NCI-H446 treated with DMSO at 0.1 percent for 48 hours (cell line): Measurements from ENCODE around the gene PPP1R8.
A peak's percentile ranks its signal among the peaks of the same experiment; 100 is the strongest.
"Not testable (repeated sequence)": the region's sequence is repeated elsewhere in the genome, so short reads cannot be mapped to it uniquely, and the experiment has no call there.

Source experiments
- DNase-seq: peaks from one replicate; lab custom pipeline; 2025; lab: John Stamatoyannopoulos, UW

Gene PPP1R8

DNA sequence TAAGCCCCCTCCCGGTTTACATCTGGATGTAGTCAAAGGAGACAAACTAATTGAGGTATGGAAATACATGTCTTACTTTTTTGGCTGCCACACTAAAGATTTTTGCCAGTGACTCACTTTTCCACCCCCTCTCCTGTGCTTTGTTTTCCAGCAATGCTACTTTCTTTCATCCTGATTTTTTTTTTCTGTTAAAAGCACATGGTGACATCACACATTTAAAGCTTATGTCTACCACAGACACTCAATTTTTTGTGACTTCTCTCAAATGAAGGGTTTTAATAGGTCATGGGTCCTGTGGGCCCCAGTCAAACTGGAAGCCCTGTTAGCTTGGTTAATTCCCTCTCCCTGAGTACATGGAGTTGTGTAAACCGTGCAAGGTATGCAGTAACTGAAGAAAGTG lies 2.2 kb downstream of the PPP1R8 start:
- no peak for DNase-seq

DNA sequence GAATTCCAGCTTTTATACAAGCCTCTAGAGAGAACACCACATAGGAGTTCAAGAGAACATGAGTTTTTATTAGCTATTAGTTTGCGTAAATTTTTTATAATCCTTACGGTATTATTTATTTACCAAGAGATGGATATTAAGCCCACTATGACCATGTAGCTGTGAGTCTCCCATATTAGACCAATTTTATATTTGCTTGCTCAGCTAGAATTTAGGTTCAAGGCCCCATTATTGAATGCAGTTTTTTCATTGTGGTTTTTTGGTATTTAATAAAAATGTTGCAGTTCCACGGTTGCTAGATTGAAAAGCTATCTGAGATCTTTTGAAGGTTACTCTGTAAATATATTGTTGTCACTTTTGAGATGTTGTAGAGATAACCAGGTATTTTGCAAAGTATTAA lies 2.9 kb downstream of the PPP1R8 start:
- no peak for DNase-seq

DNA sequence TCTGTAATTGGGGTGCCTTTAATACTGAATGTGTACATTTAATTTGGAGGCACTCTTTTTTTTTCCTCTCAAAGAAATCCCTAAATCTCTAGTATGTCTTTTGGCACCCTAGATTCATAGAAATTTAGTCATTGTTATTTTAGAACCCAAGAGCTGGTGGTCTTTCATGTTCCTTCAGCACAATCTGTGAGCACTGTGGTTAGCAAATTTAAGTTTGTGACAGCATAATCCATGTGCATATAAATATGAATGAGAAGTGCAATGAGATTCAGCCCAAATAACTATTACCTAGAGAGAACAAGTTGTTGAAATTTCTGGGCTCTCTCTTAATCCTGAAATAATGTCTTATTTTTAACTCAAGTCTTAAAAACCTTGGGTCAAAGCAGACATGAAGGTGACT lies 4.5 kb downstream of the PPP1R8 start:
- DNase-seq = no peak

DNA sequence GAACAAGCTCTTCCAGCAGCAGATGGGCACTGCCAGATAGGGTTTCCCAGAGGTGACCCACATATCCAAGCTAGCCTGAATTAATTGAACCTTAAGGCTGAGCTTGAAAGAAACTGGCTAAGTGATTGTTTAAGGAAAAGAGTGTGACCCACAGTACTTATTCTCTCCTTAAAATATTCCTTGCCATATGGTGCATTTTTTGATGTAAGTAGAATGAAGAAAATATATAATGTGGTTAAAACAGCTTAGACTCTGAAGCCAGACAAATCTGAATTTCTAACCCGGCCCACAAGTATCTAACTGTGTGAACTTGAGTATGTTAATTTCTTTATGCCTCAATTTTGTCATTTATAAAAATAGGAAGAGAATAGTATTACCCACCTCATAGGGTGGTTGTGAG lies 4.9 kb downstream of the PPP1R8 start:
- no peak for DNase-seq

DNA sequence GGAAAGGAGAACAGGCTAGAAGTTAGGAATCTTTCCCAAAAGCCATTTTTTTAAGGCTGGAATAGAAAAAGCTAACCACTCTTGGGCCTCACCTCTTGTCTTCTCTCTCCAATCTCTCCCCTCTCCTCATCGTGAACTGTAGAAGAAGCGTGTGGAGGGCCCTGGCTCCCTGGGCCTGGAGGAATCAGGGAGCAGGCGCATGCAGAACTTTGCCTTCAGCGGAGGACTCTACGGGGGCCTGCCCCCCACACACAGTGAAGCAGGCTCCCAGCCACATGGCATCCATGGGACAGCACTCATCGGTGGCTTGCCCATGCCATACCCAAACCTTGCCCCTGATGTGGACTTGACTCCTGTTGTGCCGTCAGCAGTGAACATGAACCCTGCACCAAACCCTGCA lies 19.4 kb downstream of the PPP1R8 start:
- no peak for DNase-seq

DNA sequence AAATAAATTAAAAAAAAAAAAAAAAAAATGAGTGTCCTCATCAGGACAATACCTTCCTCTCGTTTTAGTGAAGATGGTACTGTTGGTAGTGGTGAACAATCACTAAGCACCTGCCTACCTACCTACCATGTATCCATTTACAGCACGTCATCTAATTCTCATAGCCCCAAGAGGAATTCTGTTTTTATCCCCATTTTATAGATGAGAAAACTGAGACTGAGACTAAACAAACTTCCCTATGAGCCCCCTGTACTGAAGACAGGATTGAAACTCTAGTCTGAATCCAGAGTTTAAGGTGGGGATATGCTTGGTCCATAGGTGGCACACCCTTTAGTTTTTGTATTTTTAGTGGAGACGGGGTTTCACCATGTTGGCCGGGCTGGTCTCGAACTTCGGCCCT lies 24.5 kb downstream of the PPP1R8 start:
- DNase-seq = no peak

DNA sequence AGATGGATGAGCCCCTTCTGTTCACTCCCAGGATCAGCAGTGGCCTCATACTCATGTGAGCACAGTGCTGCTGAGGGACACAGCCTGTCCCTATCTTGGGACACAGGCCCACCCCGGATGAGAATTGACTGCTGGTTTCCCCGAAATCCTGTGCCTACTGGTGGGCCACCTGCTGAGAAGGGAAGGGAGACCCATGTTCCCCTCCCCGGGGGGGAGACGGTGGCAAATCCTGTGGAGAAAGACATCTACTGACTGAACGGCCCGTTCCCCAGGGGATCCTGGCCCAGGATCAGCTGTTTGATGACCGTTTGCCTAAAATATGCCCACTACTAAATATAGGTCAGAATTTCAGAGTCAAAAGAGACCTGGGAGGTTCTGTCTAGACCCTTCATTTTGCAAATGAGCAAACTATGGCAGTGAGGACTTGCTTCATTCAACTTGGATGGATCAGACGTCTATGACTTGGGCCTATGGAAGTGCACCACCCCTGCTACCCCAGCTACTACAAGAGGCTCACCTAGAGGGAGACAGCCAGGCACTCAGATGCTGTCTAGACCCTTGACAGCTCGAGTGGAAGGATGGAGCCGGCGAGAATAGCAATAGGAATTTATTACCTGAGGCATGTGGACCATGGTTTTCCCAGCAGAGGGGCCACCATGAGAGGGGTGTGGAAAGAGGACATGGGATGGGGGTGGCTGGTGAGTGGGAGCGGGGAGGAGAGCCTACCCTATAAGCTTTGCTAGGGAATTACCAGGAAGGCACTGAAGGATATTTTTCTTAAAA lies 26.2 kb downstream of the PPP1R8 start:
- no peak for DNase-seq

DNA sequence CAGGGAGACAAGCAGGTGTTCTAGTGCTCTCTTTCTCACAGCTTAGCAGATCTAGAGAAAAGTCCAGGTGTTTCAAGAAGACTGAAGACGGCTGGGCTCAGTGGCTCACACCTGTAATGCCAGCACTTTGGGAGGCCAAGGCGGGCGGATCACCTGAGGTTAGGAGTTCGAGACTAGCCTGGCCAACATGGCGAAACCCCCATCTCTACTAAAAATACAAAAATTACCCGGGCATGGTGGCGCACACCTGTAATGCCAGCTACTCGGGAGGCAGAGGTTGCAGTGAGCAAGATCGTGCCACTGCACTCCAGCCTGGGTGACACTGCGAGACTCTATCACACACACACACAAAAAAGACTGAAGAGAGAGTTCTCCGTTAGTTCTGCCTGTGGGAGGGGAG lies 27.0 kb downstream of the PPP1R8 start:
- not testable (repeated sequence) for DNase-seq

DNA sequence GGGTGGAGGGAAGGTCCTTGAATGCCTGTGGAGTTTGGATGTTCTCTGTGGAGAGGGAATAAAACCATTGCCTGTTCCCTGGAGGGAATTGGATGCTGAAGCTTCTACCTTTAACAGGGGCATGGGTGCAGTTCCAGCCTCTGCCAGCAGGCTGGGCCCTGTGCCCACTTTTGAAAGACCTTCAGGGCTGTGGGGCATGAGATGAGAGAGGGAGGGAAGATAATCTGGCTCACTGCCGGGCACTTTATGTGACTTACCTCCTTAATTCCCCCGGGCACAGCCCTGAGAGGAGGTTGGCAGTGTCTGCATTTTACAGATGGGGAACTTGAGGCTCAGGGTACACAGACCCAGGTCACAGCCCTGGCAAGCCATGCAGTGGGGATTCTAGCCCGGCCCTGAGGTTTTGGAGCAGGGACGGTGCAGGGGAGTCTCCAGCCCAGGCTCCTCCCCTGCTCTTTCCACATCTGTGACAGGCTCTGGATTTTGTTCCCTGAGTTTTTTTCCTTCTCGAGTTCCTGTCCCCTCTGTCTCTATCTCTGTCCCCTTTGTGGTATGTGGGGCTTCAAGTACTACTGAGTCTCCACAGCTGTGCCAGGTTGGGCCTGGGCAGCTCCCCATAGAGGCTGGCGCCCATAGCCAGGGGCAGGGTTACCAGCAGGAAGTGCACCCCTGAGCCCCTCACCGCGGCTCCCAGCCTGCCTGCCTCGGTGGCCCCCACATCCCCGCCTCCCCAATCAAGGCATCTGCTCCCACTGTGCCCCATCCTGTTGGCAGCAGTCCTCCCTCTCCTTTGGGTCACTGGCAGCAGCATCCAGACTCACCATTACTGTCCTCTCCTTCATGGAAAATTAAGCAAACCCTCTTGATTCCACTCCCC lies 27.7 kb downstream of the PPP1R8 start:
- peak; percentile 68 for DNase-seq

DNA sequence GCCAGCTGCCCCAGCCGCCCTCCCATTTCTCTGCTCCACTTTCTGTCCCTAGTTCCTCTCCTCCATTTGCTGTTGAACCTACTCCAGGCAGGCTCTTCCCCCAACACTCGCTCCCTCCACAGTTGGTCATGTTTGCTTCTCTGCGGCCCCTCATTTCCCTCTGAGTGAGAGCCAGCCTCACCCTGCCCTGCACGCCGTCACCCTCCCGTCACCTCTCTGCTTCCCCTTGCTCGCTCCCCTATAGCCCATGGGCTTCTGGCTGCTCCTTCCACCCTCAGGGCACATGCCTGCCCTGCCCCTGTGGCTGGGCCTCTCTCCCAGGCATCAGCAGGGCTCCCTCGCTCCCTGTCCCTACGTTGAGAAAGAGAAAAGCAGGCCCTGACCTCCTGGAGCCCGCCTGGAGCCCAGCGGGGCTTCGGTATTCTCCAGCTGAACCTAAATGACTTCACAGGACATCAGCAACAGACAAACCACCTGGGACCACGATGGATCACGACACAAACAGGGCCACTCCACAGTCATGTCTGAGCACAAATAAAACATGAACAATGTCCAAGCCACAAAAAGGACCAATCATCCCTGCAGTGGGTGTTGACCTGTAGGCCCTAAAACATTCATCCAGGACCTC lies 28.5 kb downstream of the PPP1R8 start:
- DNase-seq = no peak

DNA sequence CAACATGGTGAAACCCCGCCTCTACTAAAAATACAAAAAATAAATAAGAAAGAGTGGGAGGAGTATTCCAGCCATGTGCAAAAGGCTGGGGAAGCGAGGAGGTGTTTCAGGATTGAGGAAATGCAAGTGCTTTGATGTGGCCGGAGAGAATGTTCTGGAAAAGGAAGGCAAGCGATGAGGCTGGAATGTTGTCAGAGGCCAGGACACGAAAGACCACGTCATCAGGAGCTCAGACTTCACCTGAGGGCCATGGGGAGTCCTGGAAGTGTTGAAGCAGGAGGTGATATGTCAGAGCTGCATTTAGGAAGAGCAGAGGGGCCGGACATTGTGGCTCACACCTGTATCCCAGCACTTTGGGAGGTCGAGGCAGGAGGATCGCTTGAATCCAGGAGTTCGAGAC lies 30.9 kb downstream of the PPP1R8 start:
- no peak for DNase-seq

DNA sequence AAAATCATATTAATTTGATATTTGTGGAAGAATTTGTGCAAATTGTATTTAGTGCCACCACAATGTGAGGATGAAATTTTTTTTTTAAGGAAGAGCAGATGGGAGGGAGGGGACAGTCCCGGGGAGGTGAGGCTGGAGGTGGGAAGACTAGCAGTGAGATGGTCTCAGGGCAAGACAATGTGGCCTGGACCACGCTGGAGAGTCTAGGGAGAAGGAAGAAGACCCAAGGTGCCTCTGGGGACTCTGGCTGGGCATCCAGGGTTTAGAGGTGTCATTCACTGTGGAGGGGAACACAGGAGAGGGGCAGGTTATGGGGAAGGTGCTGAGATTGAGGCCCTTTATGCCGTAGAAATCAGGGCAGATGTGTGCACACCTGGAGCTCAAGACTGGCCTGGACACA lies 31.4 kb downstream of the PPP1R8 start:
- no peak for DNase-seq

DNA sequence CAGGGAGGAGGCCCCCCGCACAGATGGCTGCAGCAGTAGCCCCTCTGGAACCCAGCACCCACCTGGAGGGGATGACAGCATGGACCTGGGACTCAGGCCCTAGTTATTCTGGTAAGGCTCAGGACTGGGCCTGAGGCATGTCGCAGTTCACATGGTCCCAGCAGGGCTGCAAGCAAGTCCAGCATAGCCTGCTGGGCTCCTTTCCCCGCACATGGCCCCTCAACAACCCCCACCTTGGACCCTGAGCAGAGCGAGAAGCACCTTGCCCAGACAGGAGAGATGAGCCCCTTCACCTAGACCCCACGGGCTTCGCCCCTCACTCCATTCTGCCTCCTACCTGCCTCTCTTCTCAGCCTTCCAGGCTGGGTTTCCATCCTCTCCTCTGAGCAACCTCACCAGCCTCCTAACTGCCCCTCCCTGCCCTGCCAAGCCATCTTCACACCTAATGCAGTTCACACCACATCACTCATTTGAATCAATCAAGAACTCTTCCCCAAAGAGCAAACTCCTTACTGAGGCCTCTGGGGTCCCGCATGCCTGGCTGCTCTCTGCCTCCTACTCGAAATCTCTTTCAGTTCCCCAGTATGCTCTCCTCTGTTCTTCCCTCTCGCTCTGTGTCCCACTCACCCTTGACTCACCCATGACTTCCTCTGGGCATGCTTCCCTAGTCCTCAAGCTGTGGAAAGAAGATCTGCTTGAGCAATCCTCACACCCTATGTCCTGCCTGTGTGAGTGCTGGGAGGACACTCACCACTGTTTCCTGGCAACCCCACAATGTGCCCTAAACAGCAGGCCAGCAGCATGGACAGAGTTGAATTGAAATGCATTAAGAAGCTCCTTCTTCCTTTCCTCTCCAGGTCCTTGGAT lies 32.3 kb downstream of the PPP1R8 start:
- DNase-seq = no peak

DNA sequence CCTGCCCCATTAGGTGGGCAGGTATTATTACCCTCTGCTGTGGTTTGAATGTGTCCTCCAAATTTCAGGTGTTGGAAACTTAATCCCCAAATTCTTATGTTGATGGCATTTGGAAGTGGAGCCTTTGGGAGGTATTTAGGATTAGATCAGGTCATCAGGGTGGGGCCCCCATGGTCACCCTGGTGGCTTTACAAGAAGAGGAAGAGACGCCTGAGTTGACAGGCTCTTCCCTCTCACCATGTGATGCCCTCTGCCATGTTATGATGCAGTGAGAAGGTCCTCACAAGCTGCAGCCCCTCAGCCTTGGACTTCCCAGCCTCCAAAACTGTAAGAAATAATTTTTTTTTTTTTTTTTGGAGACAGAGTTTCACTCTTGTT lies 32.9 kb downstream of the PPP1R8 start:
- DNase-seq = no peak

DNA sequence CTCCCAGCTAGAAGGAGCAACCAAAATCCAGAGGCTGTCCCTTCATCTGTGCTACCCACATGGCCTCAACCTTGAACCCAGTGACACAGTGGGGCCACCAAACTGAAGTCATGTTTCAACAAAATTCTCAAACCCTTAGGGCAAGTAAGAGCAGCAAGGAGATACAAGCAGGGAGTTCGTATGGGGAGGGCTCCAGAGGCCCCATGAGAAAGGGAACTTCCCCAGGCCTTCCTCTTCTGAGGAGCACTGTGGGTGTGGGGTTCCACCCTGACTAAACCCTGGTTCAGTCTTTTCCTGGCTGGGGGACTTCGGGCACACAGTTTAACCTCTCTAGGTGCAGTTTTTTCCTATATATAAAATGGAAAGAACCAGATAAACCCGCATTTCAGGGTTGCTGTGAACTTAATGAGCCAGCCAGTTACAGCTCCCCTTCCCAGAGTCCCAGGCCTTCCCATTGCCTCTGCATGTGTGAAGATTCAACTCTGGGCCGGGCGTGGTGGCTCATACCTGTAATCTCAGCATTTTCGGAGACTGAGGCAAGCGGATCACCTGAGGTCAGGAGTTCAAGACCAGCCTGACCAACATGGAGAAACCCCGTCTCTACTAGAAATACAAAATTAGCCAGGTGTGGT lies 33.8 kb downstream of the PPP1R8 start:
- no peak for DNase-seq

DNA sequence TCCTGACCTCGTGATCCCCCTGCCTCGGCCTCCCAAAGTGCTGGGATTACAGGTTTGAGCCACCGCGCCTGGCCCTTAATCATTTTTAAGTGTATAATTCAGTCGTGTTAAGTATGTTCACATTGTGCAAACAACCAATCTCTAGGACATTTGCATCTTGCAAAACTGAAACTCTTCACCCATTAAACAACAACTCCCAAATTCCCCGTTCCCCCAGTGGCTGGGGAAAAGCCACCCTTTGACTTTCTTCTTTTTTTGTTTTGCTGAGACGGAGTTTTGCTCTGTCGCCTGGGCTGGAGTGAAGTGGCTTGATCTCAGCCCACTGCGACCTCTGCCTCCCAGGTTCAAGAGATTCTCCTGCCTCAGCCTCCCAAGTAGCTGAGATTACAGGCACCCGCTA lies 35.2 kb downstream of the PPP1R8 start:
- no peak for DNase-seq

DNA sequence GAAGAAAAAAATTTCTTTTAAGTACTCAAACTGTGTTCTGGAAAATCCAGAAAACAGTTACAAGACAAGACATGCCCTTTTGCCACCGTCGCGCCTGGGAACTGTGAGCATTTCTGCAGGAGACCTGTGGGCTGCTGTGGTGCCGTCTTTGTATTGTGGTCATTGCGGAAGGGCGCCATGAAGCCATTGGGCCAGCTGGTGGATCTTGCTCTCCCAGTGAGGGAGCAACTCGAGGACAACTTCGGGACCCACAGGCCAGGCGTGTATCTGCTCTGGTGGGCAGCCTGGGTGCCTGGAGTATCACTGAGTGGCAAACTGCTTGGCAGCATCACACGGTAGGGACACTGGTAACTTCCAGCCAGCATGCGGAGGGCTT lies 38.0 kb downstream of the PPP1R8 start:
- no peak for DNase-seq

DNA sequence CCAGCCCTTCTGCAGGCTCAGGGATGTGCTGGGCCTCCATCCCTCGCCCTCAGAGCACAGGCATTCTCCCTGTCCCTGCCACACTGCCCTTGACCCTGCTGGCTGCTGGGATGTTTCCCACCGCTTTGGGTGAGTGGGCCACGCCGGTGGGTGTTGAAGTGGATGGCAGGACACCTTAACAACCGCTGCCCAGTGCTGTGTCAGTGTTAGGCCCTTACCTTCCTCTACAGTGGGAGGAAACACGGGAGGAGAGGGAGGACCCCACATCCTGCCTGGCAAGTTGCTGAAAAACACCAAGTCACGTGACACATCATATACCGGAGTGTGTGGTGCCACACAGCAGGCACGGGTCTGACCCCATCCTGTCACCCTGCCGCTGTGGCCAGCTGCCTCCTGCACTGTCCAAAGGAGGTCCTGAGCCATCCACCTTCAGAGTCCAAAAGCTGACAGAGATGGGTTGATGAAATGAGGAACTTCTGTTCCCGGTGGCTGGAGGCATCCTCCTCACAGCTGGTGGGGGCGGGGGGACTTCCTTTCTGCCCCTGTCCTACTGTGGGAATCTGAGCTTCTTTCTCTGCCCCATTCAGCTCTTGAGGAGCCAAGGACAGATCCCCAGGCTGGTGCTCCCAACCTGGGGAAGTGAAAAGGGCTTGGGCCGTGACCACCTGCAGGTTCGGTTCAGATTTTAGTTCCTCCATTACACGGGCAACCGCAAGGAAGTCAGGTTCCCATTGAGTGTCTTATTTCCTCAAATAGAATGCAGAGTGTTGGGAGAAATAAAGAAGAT lies 38.5 kb downstream of the PPP1R8 start:
- no peak for DNase-seq

DNA sequence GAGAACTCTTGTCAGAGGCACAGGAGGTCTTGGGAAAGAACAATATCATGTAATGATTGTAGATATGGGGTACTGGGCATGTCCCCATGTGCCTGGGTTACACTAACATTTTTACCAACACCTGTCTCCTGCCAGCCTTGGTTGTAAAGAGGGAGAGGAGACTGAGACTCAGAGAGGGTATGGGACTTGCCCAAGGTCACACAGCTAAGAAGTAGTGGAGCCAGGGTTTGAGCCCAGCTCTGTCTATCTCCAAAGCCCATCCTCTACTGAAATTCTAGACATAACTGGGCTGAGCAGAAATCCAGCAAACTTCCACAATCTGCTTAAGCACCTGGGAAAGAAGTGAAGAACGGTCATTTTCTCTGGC lies 39.1 kb downstream of the PPP1R8 start:
- no peak for DNase-seq

DNA sequence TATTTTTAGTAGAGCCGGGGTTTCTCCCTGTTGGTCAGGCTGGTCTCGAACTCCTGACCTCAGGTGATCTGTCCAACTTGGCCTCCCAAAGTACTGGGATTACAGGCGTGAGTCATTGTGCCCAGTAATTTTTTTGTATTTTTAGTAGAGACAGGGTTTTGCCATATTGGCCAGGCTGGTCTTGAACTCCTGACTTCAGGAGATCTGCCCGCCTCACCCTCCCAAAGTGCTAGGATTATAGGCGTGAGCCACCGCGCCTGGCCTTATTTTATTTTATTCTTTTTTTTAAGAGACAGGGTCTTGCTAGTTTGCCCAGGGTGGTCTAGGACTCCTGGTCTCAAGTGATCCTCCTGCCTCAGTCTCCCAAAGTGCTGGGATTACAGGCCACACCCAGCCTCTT lies 40.5 kb downstream of the PPP1R8 start:
- DNase-seq = not testable (repeated sequence)
